ENCODE data around the gene SEC22A.

The SEC22A gene

GRCh38 chr3:123157209-123157597 lies 44.5 kb upstream of the SEC22A start:
- Histone ChIP-seq H4K20me1 (peaks cover 0 to 3% (median 0%) of the 10 kb centered on the region in 11 experiments; a peak in 1 of 22 replicates), H3K4me3 (no peak overlapping the region), H3K36me3 (peaks cover 0 to 12% (median 0%) of the 10 kb centered on the region in 11 experiments; a peak in 5 of 22 replicates), H3K9ac (peak overlapping the region in 1 of 11 experiments; percentile 29; a peak in 1 of 22 replicates), H3K4me2 (peak overlapping the region in 6 of 11 experiments; percentile 4 to 46 (median 28); a peak in 9 of 22 replicates), H3K9me3 (replicated peaks in 1 of 11) (peaks cover 0 to under 1% (median under 1%) of the 10 kb centered on the region in 11 experiments; a peak in 5 of 22 replicates), H3K27me3 (no peaks in the 10 kb centered on the region), H3K4me1 (peaks cover 27 to 57% (median 49%) of the 10 kb centered on the region in 10 experiments), H3K27ac (no peak overlapping the region)
- TF ChIP-seq Cebpa-rat (IDR thresholded peaks at IDR 0.05) = no peak

GRCh38 chr3:123157598-123158287 lies 44.0 kb upstream of the SEC22A start:
- H3K9ac ChIP-seq = no peak overlapping the region
- H3K27ac ChIP-seq = no peak overlapping the region
- H3K36me3 ChIP-seq = peaks cover 0 to 9% (median 0%) of the 10 kb centered on the region in 11 experiments; a peak in 5 of 22 replicates
- H3K27me3 ChIP-seq = no peaks in the 10 kb centered on the region
- peak overlapping the region in 8 of 11 experiments; percentile 4 to 46 (median 42); a peak in 6 of 22 replicates for H3K4me2 ChIP-seq
- H3K9me3 ChIP-seq (replicated peaks in 1 of 11) = no peaks in the 10 kb centered on the region
- no peak overlapping the region for H3K4me3 ChIP-seq
- H4K20me1 ChIP-seq = peaks cover 0 to 3% (median 0%) of the 10 kb centered on the region in 11 experiments; a peak in 1 of 22 replicates
- peaks cover 23 to 54% (median 47%) of the 10 kb centered on the region in 10 experiments for H3K4me1 ChIP-seq
- TF ChIP-seq Cebpa-rat (IDR thresholded peaks at IDR 0.05) = no peak

- peaks cover 0 to 8% (median 0%) of the 10 kb centered on the region in 11 experiments; a peak in 4 of 22 replicates for H3K36me3 ChIP-seq
- H3K27ac ChIP-seq = no peak overlapping the region
- no peaks in the 10 kb centered on the region for H3K9me3 ChIP-seq (replicated peaks in 1 of 11)
- no peak overlapping the region for H3K9ac ChIP-seq
- peak overlapping the region in 8 of 11 experiments; percentile 4 to 45 (median 26); a peak in 10 of 22 replicates for H3K4me2 ChIP-seq
- H4K20me1 ChIP-seq = peaks cover 0 to 3% (median 0%) of the 10 kb centered on the region in 11 experiments; a peak in 1 of 22 replicates
- TF ChIP-seq Cebpa-rat (IDR thresholded peaks at IDR 0.05) = no peak
- H3K4me1 ChIP-seq = peaks cover 17 to 49% (median 41%) of the 10 kb centered on the region in 10 experiments
- H3K4me3 ChIP-seq = no peak overlapping the region
- no peaks in the 10 kb centered on the region for H3K27me3 ChIP-seq
These were observed 43.4 kb upstream of the SEC22A start for GRCh38 chr3:123158330-123158729.

- no peak overlapping the region for H3K4me3 ChIP-seq
- H3K4me2 ChIP-seq = peak overlapping the region in 3 of 11 experiments; percentile 25 to 45 (median 40); a peak in 3 of 22 replicates
- no peak overlapping the region for H3K27ac ChIP-seq
- peaks cover 0 to under 1% (median 0%) of the 10 kb centered on the region in 11 experiments; a peak in 1 of 22 replicates for H3K9me3 ChIP-seq (replicated peaks in 1 of 11)
- peaks cover 11 to 46% (median 36%) of the 10 kb centered on the region in 10 experiments for H3K4me1 ChIP-seq
- TF ChIP-seq Cebpa-rat (IDR thresholded peaks at IDR 0.05) = no peak
- H4K20me1 ChIP-seq = peaks cover 0 to 3% (median 0%) of the 10 kb centered on the region in 11 experiments; a peak in 1 of 22 replicates
- no peaks in the 10 kb centered on the region for H3K27me3 ChIP-seq
- H3K9ac ChIP-seq = no peak overlapping the region
- peaks cover 0 to 8% (median 0%) of the 10 kb centered on the region in 11 experiments; a peak in 7 of 22 replicates for H3K36me3 ChIP-seq
These were observed 42.8 kb upstream of the SEC22A start for GRCh38 chr3:123158899-123159390.

GRCh38 chr3:123159926-123160635 lies 41.7 kb upstream of the SEC22A start:
- TF ChIP-seq Cebpa-rat (IDR thresholded peaks at IDR 0.05) = no peak
- H3K36me3 ChIP-seq = peaks cover 0 to 20% (median 8%) of the 10 kb centered on the region in 11 experiments; a peak in 12 of 22 replicates
- no peak overlapping the region for H3K27ac ChIP-seq

GRCh38 chr3:123161167-123161566 lies 40.6 kb upstream of the SEC22A start:
- Histone ChIP-seq H3K4me2 (no peak overlapping the region), H3K27me3 (no peaks in the 10 kb centered on the region), H3K36me3 (peaks cover 0 to 24% (median 8%) of the 10 kb centered on the region in 11 experiments; a peak in 12 of 22 replicates), H3K27ac (no peak overlapping the region), H3K9ac (no peak overlapping the region), H4K20me1 (peaks cover 0 to 3% (median 0%) of the 10 kb centered on the region in 11 experiments; a peak in 1 of 22 replicates), H3K9me3 (replicated peaks in 1 of 11) (peaks cover 0 to 16% (median 6%) of the 10 kb centered on the region in 11 experiments; a peak in 8 of 22 replicates), H3K4me3 (no peak overlapping the region), H3K4me1 (peaks cover 0 to 28% (median 19%) of the 10 kb centered on the region in 10 experiments; a peak in 15 of 20 replicates)
- no peak for TF ChIP-seq Cebpa-rat (IDR thresholded peaks at IDR 0.05)

More at GRCh38 chr3:123159926-123160635, 41.7 kb upstream of the SEC22A start:
- H3K4me1 ChIP-seq = peaks cover 0 to 35% (median 24%) of the 10 kb centered on the region in 10 experiments; a peak in 17 of 20 replicates
- no peak overlapping the region for H3K4me3 ChIP-seq
- H3K4me2 ChIP-seq = no peak overlapping the region
- H3K9me3 ChIP-seq (replicated peaks in 1 of 11) = peaks cover 0 to 11% (median 2%) of the 10 kb centered on the region in 11 experiments; a peak in 8 of 22 replicates
- H3K27me3 ChIP-seq = no peaks in the 10 kb centered on the region
- H3K9ac ChIP-seq = no peak overlapping the region
- H4K20me1 ChIP-seq = peaks cover 0 to 3% (median 0%) of the 10 kb centered on the region in 11 experiments; a peak in 1 of 22 replicates

GRCh38 chr3:123163141-123163540 lies 38.6 kb upstream of the SEC22A start:
- Histone ChIP-seq H3K9me3 (replicated peaks in 1 of 11) (peaks cover 9 to 30% (median 16%) of the 10 kb centered on the region in 11 experiments; a peak in 16 of 22 replicates), H4K20me1 (no peaks in the 10 kb centered on the region), H3K9ac (no peak overlapping the region), H3K27ac (no peak overlapping the region), H3K4me3 (no peak overlapping the region), H3K4me1 (peaks cover 0 to 10% (median 6%) of the 10 kb centered on the region in 10 experiments; a peak in 13 of 20 replicates), H3K36me3 (peaks cover 0 to 24% (median 8%) of the 10 kb centered on the region in 11 experiments; a peak in 11 of 22 replicates), H3K4me2 (no peak overlapping the region), H3K27me3 (no peaks in the 10 kb centered on the region)
- no peak for TF ChIP-seq Cebpa-rat (IDR thresholded peaks at IDR 0.05)

- Histone ChIP-seq H3K27me3 (no peaks in the 10 kb centered on the region), H3K4me1 (0 out of 20 replicates have a peak, but pooled peaks cover 0 to 4% (median 0%) of the 10 kb centered on the region in 10 experiments), H3K9ac (no peak overlapping the region), H4K20me1 (no peaks in the 10 kb centered on the region), H3K9me3 (replicated peaks in 1 of 11) (peaks cover 9 to 30% (median 16%) of the 10 kb centered on the region in 11 experiments; a peak in 16 of 22 replicates), H3K4me2 (no peak overlapping the region), H3K36me3 (peaks cover 0 to 24% (median 8%) of the 10 kb centered on the region in 11 experiments; a peak in 11 of 22 replicates), H3K4me3 (no peak overlapping the region), H3K27ac (no peak overlapping the region)
- TF ChIP-seq Cebpa-rat (IDR thresholded peaks at IDR 0.05) = no peak
These were observed 36.6 kb upstream of the SEC22A start for GRCh38 chr3:123165163-123165562.

Data from BLaER1 treated with 17β-estradiol and CSF1 and Interleukin-3, amounts not matched to agents 10 nM and 100 nM (cell line).